ENCODE data around the gene SLC41A2.
"Not testable (repeated sequence)": the region's sequence is repeated elsewhere in the genome, so short reads cannot be mapped to it uniquely, and the experiment has no call there.

Gene SLC41A2

GRCh38 chr12:104964167-104964855 is 6.2 kb upstream of the SLC41A2 start:
- no peak for DNase-seq

- no peak for DNase-seq
Measured at GRCh38 chr12:104963757-104964156, 5.7 kb upstream of the SLC41A2 start.

GRCh38 chr12:104960464-104960863 is 2.4 kb upstream of the SLC41A2 start:
- no peak for DNase-seq

GRCh38 chr12:104959335-104959841 is 1.3 kb upstream of the SLC41A2 start:
- no peak for DNase-seq

- DNase-seq = no peak
Measured at GRCh38 chr12:104958805-104959334, 780 bp upstream of the SLC41A2 start.

GRCh38 chr12:104957719-104958000 is 430 bp downstream of the SLC41A2 start:
- DNase-seq = peak; percentile 29

GRCh38 chr12:104956870-104957718 is 996 bp downstream of the SLC41A2 start:
- no peak for DNase-seq

GRCh38 chr12:104955703-104956102 is 2.4 kb downstream of the SLC41A2 start:
- DNase-seq = no peak

- DNase-seq = no peak
Measured at GRCh38 chr12:104953323-104953722, 4.8 kb downstream of the SLC41A2 start.

- no peak for DNase-seq
Measured at GRCh38 chr12:104952816-104953215, 5.3 kb downstream of the SLC41A2 start.

- no peak for DNase-seq
Measured at GRCh38 chr12:104951759-104952509, 6.2 kb downstream of the SLC41A2 start.

GRCh38 chr12:104948716-104949115 is 9.4 kb downstream of the SLC41A2 start:
- not testable (repeated sequence) for DNase-seq

GRCh38 chr12:104944252-104944651 is 13.8 kb downstream of the SLC41A2 start:
- no peak for DNase-seq

GRCh38 chr12:104943401-104943800 is 14.7 kb downstream of the SLC41A2 start:
- DNase-seq = not testable (repeated sequence)

GRCh38 chr12:104942075-104942474 is 16.0 kb downstream of the SLC41A2 start:
- DNase-seq = no peak

- DNase-seq = no peak
Measured at GRCh38 chr12:104941454-104941853, 16.6 kb downstream of the SLC41A2 start.

GRCh38 chr12:104939089-104939488 is 19.0 kb downstream of the SLC41A2 start:
- DNase-seq = no peak

GRCh38 chr12:104938371-104938770 is 19.7 kb downstream of the SLC41A2 start:
- DNase-seq = no peak

- DNase-seq = no peak
Measured at GRCh38 chr12:104935886-104936285, 22.2 kb downstream of the SLC41A2 start.

- DNase-seq = no peak
Measured at GRCh38 chr12:104933778-104934177, 24.3 kb downstream of the SLC41A2 start.

GRCh38 chr12:104933128-104933527 is 25.0 kb downstream of the SLC41A2 start:
- DNase-seq = no peak

GRCh38 chr12:104930388-104931326 is 27.4 kb downstream of the SLC41A2 start:
- DNase-seq = peak; percentile 12
